Stimulated activated naive CD8-positive, alpha-beta T cell treated with anti-CD3 and anti-CD28 coated beads, Interleukin-15, Interleukin-2, amounts not matched to agents 100 ng/mL and 50 ng/mL, for 24 hours (primary cell): ENCODE results near the gene ZNF451.
A peak's percentile ranks its signal among the peaks of the same experiment; 100 is the strongest.

Source experiments
- H3K27ac Mint-ChIP-seq: one replicate; pipeline ENCODE4 v1.8.0; 2021; ENCODE audit warnings: mild to moderate bottlenecking, mixed read lengths
- H3K27me3 Mint-ChIP-seq: one replicate; pipeline ENCODE4 v1.8.0; 2021; ENCODE audit warnings: mixed read lengths
- H3K36me3 Mint-ChIP-seq: one replicate; pipeline ENCODE4 v1.8.0; 2021; ENCODE audit warnings: low read depth, mixed read lengths
- H3K4me1 Mint-ChIP-seq: one replicate; pipeline ENCODE4 v1.8.0; 2021; ENCODE audit warnings: low read depth, mixed read lengths
- H3K4me3 Mint-ChIP-seq: one replicate; pipeline ENCODE4 v1.8.0; 2021; ENCODE audit warnings: mild to moderate bottlenecking, mixed read lengths
- H3K9me3 Mint-ChIP-seq: one replicate; pipeline ENCODE4 v1.8.0; 2021; ENCODE audit warnings: mixed read lengths

Gene ZNF451

DNA sequence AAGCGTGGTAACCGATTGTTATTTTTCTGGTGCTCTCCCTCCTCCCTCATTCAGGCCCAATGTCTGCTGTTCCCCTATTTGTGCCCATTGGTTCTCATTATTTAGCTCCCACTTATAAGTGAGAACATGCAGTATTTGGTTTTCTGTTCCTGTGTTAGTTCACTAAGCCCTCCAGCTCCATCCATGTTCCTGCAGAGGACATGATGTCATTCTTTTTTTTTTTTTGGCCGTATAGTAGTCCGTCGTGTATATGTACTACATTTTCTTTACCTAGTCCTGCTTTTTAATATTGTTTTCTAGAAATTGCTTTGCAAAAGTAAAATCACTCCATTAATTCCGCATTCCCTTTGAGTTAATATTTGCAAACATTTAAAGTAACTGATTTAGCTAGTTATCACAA, 23.1 kb downstream of the ZNF451 start:
- peaks cover 41% of the 10 kb centered on the region for H3K36me3 Mint-ChIP-seq
- no peaks in the 10 kb centered on the region for H3K27me3 Mint-ChIP-seq
- no peak overlapping the region for H3K4me3 Mint-ChIP-seq
- no peaks in the 10 kb centered on the region for H3K9me3 Mint-ChIP-seq
- H3K4me1 Mint-ChIP-seq: peaks cover 40% of the 10 kb centered on the region
- no peak overlapping the region for H3K27ac Mint-ChIP-seq

DNA sequence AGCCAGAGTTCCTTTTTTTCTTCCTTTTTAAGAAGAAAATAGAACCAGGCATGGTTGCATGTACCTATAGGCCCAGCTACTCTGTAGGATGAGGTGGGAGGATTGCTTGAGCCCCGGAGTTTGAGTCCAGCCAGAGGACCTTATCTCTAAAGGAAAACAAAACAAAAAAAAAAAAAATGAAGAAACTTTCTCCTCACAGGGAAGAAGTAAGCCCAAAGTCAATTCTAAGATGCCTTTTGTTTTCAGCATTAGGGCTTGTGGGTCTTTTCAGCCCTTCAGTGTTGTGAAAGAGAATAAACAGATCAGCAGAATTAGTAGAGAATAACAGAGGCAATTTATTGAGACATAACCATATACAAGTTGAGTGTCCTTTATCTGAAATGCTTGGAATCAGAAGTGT, 26.8 kb downstream of the ZNF451 start:
- Mint-ChIP-seq H3K36me3 (peaks cover 36% of the 10 kb centered on the region), H3K27ac (no peak overlapping the region)

DNA sequence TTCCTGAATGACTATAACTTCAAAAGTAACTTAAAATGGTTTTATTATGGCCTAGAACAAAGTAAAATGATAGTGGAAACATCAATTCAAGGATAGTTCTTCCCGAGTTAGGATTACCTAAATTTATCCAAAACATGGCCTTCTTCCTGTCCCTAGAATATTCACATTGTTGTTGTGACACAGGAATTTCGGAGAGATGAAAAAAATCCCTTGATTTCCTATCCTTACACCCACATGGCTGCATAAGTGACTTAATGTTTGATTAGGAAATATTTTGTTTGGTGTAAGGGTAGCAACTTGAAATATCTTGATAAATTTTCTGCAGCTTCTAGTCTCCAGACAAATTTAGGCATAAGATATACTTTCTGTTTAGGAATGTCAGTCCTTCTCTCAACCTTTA, 27.8 kb downstream of the ZNF451 start:
- H3K4me1 Mint-ChIP-seq: peaks cover 17% of the 10 kb centered on the region
- no peak overlapping the region for H3K27ac Mint-ChIP-seq
- H3K36me3 Mint-ChIP-seq: peaks cover 39% of the 10 kb centered on the region
- H3K4me3 Mint-ChIP-seq: no peak overlapping the region
- no peaks in the 10 kb centered on the region for H3K9me3 Mint-ChIP-seq
- no peaks in the 10 kb centered on the region for H3K27me3 Mint-ChIP-seq

More for the DNA sequence above, 26.8 kb downstream of the ZNF451 start:
- Mint-ChIP-seq H3K4me1 (peaks cover 21% of the 10 kb centered on the region), H3K4me3 (no peak overlapping the region), H3K27me3 (no peaks in the 10 kb centered on the region), H3K9me3 (no peaks in the 10 kb centered on the region)

DNA sequence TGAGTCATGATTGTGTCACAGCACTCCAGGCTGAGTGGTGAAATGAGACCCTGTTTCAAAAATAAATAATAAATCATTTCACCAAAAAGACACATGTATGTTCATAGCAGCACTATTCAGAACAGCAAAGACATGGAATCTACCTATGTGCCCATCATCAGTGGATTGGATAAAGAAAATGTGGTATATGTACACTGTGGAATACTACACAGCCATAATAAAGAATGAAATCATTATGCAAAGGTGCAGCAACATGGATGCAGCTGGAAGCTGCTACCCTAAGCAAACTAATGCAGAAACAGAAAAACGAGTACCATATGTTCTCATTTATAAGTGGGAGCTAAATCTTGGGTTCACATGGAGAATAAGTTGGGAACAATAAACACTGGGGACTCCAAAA, 33.1 kb downstream of the ZNF451 start:
- H3K9me3 Mint-ChIP-seq: no peaks in the 10 kb centered on the region
- no peak overlapping the region for H3K27ac Mint-ChIP-seq
- H3K4me1 Mint-ChIP-seq: peaks cover 5% of the 10 kb centered on the region
- no peaks in the 10 kb centered on the region for H3K27me3 Mint-ChIP-seq
- no peak overlapping the region for H3K4me3 Mint-ChIP-seq
- H3K36me3 Mint-ChIP-seq: peaks cover 46% of the 10 kb centered on the region

DNA sequence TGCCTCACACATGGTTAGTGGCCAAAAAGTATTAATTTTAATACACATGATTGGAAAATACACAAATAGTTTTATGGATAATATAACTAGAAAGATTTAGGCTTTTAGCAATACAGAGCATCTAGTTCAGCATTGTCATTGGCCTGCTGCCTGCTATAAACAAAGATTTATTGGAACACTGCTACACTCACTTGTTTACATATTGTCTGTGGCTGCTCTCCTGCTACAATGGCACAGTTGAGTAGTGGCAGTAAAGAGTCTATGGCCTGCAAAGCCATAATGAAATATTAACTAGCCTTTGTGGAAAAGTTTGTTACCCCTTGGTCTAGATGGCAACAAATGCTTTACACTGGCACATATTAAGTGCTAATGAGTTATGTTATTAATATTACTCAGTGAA, 37.8 kb downstream of the ZNF451 start:
- Mint-ChIP-seq H3K9me3 (no peaks in the 10 kb centered on the region), H3K4me3 (no peak overlapping the region), H3K36me3 (peaks cover 27% of the 10 kb centered on the region), H3K27ac (no peak overlapping the region), H3K4me1 (no peaks in the 10 kb centered on the region), H3K27me3 (no peaks in the 10 kb centered on the region)

DNA sequence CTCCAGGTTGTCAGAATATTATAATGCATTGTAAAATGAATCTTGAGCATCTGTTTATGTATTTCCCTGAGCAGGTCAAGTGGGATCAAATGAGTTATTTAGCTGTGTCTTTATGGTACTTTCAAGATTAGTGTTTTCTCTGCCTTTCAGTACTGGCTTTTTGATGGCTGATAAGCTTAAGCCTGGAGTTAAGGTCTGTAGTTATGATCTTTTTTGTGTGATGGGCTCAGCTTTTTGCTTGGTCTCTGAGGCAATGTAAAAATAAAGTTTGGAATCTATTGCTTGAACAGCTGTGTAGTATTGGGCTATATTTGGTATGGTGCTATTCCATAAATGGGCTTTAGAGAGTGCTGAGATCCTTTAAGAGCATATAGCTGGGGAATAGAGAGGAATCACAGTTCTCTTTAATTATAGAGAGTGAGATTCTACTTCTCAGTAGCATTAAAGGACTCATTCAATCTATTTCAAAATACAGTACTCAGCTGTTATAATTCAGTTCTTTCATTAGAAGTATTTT, 40.7 kb downstream of the ZNF451 start:
- Mint-ChIP-seq H3K4me3 (no peak overlapping the region), H3K9me3 (no peaks in the 10 kb centered on the region), H3K36me3 (peaks cover 36% of the 10 kb centered on the region)

DNA sequence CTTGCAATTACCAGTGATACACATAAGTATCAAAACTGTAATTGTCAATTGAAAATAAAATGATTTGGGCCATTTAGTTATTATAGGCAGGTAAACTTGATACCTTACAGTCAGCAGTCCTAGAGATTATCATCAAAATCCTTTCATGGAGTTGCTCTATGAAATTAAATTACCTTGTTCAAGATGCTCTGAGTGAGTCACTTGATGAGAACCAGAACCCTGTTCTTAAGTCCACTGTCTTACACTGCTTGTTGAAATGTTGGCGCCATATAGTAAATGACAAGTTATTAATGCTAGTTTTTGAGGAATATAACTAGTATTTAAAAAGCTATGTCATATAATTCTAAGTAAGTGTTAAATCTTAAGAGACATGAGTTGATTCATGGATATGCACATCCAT, 45.0 kb downstream of the ZNF451 start:
- Mint-ChIP-seq H3K27me3 (no peaks in the 10 kb centered on the region), H3K27ac (no peak overlapping the region), H3K4me1 (peaks cover 12% of the 10 kb centered on the region), H3K36me3 (peaks cover 55% of the 10 kb centered on the region), H3K9me3 (no peaks in the 10 kb centered on the region), H3K4me3 (no peak overlapping the region)

More for the DNA sequence above, 40.7 kb downstream of the ZNF451 start:
- Mint-ChIP-seq H3K27me3 (no peaks in the 10 kb centered on the region), H3K27ac (no peak overlapping the region), H3K4me1 (no peaks in the 10 kb centered on the region)

DNA sequence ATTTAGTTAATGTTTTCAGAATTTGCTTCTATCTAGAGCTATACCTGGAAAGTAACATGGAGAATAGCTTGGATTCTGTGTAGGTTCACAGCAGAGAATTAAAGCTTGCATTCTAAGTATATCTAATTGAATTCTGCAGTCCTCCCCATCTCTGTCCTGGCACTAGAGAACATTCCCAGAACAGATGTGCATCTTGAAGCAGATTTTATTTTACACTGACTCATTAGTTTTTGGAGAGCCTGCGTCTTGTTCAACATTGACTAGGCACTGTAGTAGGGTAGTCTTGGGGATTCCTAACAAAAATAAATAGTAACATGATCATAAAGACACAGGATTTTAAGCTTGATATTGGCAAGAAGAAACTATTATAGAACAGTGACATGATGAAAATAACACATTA, 45.9 kb downstream of the ZNF451 start:
- Mint-ChIP-seq H3K27me3 (no peaks in the 10 kb centered on the region), H3K27ac (no peak overlapping the region), H3K4me1 (peaks cover 12% of the 10 kb centered on the region), H3K9me3 (no peaks in the 10 kb centered on the region), H3K4me3 (no peak overlapping the region), H3K36me3 (peaks cover 59% of the 10 kb centered on the region)

DNA sequence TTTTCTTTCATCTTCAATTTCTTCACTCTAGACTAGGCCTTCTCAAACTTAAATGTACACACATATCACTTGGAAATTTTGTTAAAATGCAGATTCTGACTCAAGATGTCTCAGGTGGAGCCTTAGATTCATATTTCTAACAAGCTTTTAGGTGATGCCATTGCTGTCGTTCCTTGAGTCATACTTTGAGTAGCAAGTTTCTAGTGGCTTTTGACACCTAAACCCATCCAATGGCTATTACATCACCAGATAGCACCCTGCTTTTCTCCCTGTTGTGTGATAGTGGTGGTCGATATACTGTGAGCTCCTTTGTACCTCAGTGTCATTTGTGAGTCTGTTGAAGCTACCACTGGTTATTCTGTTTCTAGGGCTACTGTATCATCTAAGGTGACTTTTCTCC, 47.4 kb downstream of the ZNF451 start:
- Mint-ChIP-seq H3K9me3 (no peaks in the 10 kb centered on the region), H3K4me3 (no peak overlapping the region), H3K27me3 (no peaks in the 10 kb centered on the region), H3K27ac (no peak overlapping the region), H3K36me3 (peaks cover 68% of the 10 kb centered on the region), H3K4me1 (peaks cover 12% of the 10 kb centered on the region)

DNA sequence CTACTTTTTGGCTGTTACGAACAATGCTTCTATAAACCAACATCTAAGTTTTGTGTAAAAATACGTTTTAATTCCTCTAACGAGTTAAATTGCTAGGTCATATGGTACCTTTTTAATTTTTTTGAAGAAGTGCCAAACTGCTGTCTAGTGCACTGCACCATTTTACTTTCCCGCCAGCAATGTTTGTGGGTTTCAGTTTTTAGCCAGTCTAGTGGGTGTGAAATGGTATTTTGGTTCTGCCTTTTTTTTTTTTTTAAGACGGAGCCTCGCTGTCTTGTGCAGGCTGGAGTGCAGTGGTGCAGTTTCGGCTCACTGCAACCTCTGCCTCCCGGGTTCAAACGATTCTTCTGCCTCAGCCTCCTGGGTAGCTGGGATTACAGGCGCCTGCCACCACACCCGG, 48.0 kb downstream of the ZNF451 start:
- Mint-ChIP-seq H3K27me3 (no peaks in the 10 kb centered on the region), H3K36me3 (peaks cover 72% of the 10 kb centered on the region), H3K4me3 (no peak overlapping the region), H3K9me3 (no peaks in the 10 kb centered on the region), H3K27ac (no peak overlapping the region), H3K4me1 (peaks cover 12% of the 10 kb centered on the region)

DNA sequence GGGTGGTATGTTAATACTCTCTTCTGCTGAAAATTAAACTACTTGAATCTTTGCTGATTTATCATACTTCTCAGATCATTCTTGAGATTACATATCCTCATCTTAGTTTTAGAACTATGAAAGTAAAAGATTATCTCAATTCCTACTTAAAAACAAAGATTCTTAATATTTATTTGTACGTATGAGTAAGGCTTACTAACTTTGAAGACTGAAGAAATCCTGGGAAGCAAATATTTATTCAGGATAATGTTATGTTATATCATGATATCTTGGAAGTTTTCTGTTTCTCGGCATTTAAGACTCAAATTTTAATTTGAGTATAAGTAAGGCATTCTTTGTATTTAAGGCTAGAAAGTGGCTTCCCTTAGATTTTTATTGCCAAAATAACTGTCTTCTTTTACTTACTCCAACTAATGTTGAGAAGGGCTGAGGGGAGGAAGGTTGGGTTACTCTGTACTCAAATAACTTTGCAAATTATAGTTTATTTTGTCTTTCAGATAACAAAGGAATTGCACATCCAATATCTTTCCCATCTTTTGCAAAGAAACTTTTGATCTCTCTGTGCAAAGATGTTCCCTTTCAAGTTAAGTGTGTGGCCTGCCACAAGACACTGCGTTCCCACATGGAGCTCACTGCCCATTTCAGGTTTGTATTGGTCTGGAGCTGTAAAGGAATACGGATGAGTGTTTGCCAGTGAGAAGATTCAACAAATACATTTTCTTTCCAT, 51.6 kb downstream of the ZNF451 start:
- H3K27ac Mint-ChIP-seq: no peak overlapping the region
- no peak overlapping the region for H3K4me3 Mint-ChIP-seq
- peaks cover 74% of the 10 kb centered on the region for H3K36me3 Mint-ChIP-seq
- H3K9me3 Mint-ChIP-seq: no peaks in the 10 kb centered on the region
- no peaks in the 10 kb centered on the region for H3K27me3 Mint-ChIP-seq
- H3K4me1 Mint-ChIP-seq: peaks cover 12% of the 10 kb centered on the region

DNA sequence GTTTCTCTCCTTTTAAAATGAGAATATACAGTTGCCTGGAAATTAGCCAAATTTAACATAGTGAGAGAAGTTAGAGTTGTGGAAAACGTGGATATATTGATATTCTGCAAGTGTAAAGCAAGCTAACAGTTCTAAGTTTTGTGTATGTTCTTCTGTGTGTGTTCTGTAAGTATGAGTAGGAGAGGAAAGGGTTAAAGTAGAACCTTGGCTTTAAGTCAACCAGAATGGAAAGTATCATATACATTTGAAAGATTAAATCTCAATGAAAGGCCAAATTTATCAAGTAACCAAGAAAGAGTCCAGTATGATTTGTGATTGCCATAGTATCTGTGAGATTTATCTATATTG, 52.2 kb downstream of the ZNF451 start:
- Mint-ChIP-seq H3K36me3 (peaks cover 73% of the 10 kb centered on the region), H3K27ac (no peak overlapping the region), H3K9me3 (no peaks in the 10 kb centered on the region), H3K27me3 (no peaks in the 10 kb centered on the region), H3K4me1 (peaks cover 10% of the 10 kb centered on the region), H3K4me3 (no peak overlapping the region)

DNA sequence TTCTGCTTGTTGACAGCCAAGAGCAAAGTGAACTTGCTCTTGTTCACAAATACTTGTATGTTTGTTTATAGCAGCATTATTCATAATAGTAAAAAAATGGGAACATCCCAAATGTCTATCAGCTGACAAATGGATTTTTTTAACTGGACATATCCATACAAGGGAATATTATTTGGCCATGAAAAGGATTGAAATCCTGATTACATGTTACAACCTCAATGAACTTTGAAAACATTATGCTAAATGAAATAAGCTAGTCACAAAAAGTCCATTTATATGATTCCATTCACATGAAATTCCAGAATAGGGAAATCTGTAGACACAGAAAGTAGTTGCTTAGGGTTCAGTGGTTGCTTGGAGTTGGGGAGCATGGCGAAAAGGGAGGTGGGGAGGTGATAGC, 53.7 kb downstream of the ZNF451 start:
- Mint-ChIP-seq H3K36me3 (peaks cover 81% of the 10 kb centered on the region), H3K27me3 (no peaks in the 10 kb centered on the region), H3K4me1 (peaks cover 18% of the 10 kb centered on the region), H3K27ac (no peak overlapping the region), H3K4me3 (no peak overlapping the region), H3K9me3 (no peaks in the 10 kb centered on the region)

DNA sequence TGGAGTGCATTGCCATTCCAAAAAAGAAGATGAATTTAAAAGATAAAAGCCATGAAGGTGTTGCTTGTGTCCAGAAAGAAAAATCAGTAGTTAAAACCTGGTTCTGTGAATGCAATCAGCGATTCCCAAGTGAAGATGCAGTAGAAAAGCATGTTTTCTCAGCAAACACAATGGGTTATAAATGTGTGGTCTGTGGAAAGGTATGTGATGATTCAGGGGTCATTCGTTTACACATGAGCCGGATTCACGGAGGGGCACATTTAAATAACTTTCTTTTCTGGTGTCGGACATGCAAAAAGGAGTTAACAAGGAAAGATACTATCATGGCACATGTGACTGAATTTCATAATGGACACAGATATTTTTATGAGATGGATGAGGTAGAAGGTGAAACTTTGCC, 57.4 kb downstream of the ZNF451 start:
- H3K4me1 Mint-ChIP-seq: peaks cover 18% of the 10 kb centered on the region
- no peak overlapping the region for H3K4me3 Mint-ChIP-seq
- no peaks in the 10 kb centered on the region for H3K9me3 Mint-ChIP-seq
- H3K36me3 Mint-ChIP-seq: peaks cover 77% of the 10 kb centered on the region
- H3K27me3 Mint-ChIP-seq: no peaks in the 10 kb centered on the region
- H3K27ac Mint-ChIP-seq: no peak overlapping the region

DNA sequence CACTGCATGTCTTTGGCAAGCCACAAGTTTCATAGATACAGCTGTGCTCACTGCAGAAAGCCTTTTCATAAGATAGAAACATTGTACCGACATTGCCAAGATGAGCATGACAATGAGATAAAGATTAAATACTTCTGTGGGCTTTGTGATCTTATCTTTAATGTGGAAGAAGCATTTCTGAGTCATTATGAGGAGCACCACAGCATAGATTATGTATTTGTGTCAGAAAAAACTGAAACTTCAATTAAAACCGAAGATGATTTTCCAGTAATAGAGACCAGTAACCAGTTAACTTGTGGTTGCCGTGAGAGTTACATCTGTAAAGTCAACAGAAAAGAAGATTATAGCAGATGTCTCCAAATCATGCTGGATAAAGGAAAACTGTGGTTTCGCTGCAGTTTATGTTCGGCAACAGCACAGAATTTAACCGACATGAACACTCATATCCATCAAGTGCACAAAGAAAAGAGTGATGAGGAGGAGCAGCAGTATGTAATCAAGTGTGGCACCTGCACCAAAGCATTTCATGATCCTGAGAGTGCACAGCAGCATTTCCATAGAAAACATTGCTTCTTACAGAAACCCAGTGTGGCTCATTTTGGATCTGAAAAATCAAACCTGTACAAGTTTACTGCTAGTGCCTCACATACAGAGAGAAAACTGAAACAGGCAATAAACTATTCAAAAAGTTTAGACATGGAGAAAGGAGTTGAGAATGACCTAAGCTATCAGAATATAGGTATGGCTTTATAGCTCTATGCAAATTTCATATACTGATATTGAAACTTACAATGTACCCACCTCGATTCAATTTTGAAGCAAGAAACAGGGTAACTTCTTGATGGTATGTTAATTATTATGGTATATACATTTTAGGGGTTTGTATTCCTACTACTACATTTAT, 58.2 kb downstream of the ZNF451 start:
- Mint-ChIP-seq H3K27ac (peak overlapping the region; percentile 71), H3K4me3 (no peak overlapping the region), H3K4me1 (peaks cover 18% of the 10 kb centered on the region), H3K36me3 (peaks cover 74% of the 10 kb centered on the region), H3K9me3 (no peaks in the 10 kb centered on the region), H3K27me3 (no peaks in the 10 kb centered on the region)
